ENCODE results near the gene PSME1. TPM values are rescaled to one million over a fixed set of nuclear protein-coding genes. Genes with fewer than 3 reads are reported as not detected.

The PSME1 gene
- total and polyA plus RNA-seq, 2 of the 4 experiments (the other 2 are of a cell fraction), result 42.8 to 106 TPM

DNA sequence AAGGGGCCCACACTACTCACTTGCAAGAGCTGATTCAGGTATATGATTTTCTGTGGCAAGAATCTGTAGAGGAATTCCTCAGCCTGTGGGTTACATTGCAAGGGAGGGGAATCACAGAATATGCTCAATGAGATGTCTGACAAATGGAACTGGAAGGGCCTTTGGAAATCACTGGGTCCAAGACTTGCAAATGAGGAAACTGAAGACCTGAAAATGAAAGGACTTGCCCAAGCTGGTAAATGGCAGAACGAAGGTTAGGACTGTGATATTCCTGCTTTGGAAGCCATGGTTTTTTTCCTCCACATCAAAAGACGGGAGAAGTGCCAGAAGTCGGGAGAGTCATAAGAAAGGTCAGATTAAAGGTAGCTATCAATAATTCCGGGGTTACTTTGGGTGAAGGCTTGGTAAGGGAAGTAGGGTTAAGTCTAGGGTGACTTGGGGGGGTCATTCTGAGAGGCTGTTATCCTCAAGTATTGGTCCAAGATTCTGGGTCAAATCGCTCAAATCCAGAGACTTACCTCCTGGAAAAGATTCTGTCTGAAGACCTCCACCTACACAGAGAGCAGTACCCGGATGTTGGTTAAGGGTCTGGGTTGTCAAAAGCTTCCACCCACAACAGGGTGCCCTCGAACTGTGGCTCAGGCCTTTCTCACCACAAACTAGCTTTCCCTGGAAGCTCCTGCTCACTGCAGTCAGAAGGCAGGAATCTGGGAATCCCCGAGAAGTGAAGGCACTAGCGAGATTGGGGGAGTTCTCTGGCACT, 9.9 kb downstream of the PSME1 start:
- CTCF ChIA-PET, result interaction anchor here (0.6 to 1.5 kb wide), 4 partner anchors 10 to 297 kb away, joined by 3 read pairs; partner anchors contain the start of gene IRF9
- H2BK15ac ChIP-seq (ENCODE audit: low read depth, low read length), result peak overlapping the region; percentile 10; the same call in 1 of the 3 replicates
- no peak overlapping the region; the same call in 1 of the 2 replicates for H2BK20ac ChIP-seq (ENCODE audit: low read depth, low read length)
- H3K4ac ChIP-seq (ENCODE audit: low read depth, low read length), result peak overlapping the region; percentile 70
- H3K14ac ChIP-seq (replicated peaks; ENCODE audit: low read depth, low read length), result peak overlapping the region; percentile 72
- H3K27me3 ChIP-seq (ENCODE audit: control insufficient read depth, insufficient read depth, low read length), result no peaks in the 10 kb centered on the region
- H3K36me3 ChIP-seq (ENCODE audit: control insufficient read depth, insufficient read depth, low read length), result peaks cover 19% of the 10 kb centered on the region
- 0 out of 2 replicates have a peak overlapping the region, but pooled peaks have one; percentile 3 for H2BK120ac ChIP-seq (ENCODE audit: low read depth, low read length)
- peak overlapping the region; percentile 46; the same call in 1 of the 2 replicates for H4K5ac ChIP-seq (ENCODE audit: low read depth, low read length)
- peak overlapping the region; percentile 76 for H3K9ac ChIP-seq (ENCODE audit: low read depth, low read length)
- peaks cover 12% of the 10 kb centered on the region for H4K20me1 ChIP-seq (ENCODE audit: insufficient read depth, low read length)
- peak overlapping the region; percentile 75 for H4K91ac ChIP-seq (ENCODE audit: insufficient read depth, low read depth, low read length)
- DNase-seq (peak; percentile 80), ATAC-seq (ENCODE audit: low read depth) (peak; percentile 0)
- H3K56ac ChIP-seq (ENCODE audit: extremely low read depth, insufficient read depth, low read length), result peak overlapping the region; percentile 67
- H4K8ac ChIP-seq (ENCODE audit: low read depth in 2 of 2, low read length in 2 of 2), result peak overlapping the region; percentile 2 to 66; a peak in 2 of 4 replicates
- peaks cover 10% of the 10 kb centered on the region for H3K4me1 ChIP-seq (ENCODE audit: control insufficient read depth, insufficient read depth, low read length)
- dilution Hi-C loops (cut with HindIII; ENCODE audit: low sequenced_read_pairs, unreplicated experiment) (no loop called here), in situ Hi-C loops (cut with MboI; ENCODE audit: low sequenced_read_pairs) (loop anchor here (25.0 kb wide), 2 partner anchors 834 to 1059 kb away; partner anchors contain the start of genes ACIN1, BCL2L2, C14orf119 and PABPN1), intact Hi-C loops (cut with micrococcal nuclease) (loop anchor here (2.0 kb wide), 1 partner anchor 151 kb away; no protein-coding TSS in a partner anchor)
- POLR2A ChIA-PET (ENCODE audit: unreplicated experiment), result interaction anchor here (1.4 kb wide), 1 partner anchor 32 kb away, joined by 6 read pairs; the partner anchor contains the start of genes DCAF11 and NRL
- H2BK5ac ChIP-seq (ENCODE audit: low read depth, low read length, poor library complexity, severe bottlenecking), result peak overlapping the region; percentile 71
- peak overlapping the region; percentile 79 for H3K27ac ChIP-seq (ENCODE audit: insufficient read depth, low read length)
- BruUV-seq (replicated peaks), result TSS peak; percentile 63
- peak overlapping the region; percentile 92 for H2AK9ac ChIP-seq (replicated peaks; ENCODE audit: low read depth, low read length, poor library complexity)
- peaks cover 34 to 72% of the 10 kb centered on the region in 2 experiments for H3K79me1 ChIP-seq (ENCODE audit: low read depth in 1 of 2, low read length in 2 of 2)
- WGBS, 2 experiments (ENCODE audit: extremely low coverage in 2 of 2, insufficient read length in 1 of 2), result no CpG with 5 or more reads among the region's 9 CpGs
- no peaks in the 10 kb centered on the region for H3K9me3 ChIP-seq (ENCODE audit: control insufficient read depth, insufficient read depth, low read length)
- H3K4me3 ChIP-seq (ENCODE audit: insufficient read depth, low read depth, low read length), result peak overlapping the region; percentile 86
- peak overlapping the region; percentile 96 for H3K4me2 ChIP-seq (ENCODE audit: low read depth, low read length)
- H3K9me1 ChIP-seq (ENCODE audit: insufficient read depth, low read length), result peaks cover 15% of the 10 kb centered on the region
- peak overlapping the region; percentile 22; the same call in 1 of the 2 replicates for H3K18ac ChIP-seq (ENCODE audit: low read depth, low read length)
- H2AK5ac ChIP-seq (ENCODE audit: low read depth, low read length), result peak overlapping the region; percentile 72
- H2AFZ ChIP-seq (replicated peaks; ENCODE audit: low read length, poor library complexity), result peak overlapping the region; percentile 85
- peak overlapping the region; percentile 88 for H3K23ac ChIP-seq (ENCODE audit: low read depth, low read length)
- TF ChIP-seq CEBPB (IDR thresholded peaks at IDR 0.05; ENCODE audit: low read depth, low read length) (no peak), RCOR1 (IDR thresholded peaks at IDR 0.05; ENCODE audit: insufficient replicate concordance, low read length) (no peak), BHLHE40 (IDR thresholded peaks at IDR 0.05; ENCODE audit: low read depth, low read length) (no peak), MAFK (IDR thresholded peaks at IDR 0.05; ENCODE audit: low read depth, low read length) (no peak), NFE2L2 (IDR thresholded peaks at IDR 0.05; ENCODE audit: low read depth, low read length) (no peak), MAZ (IDR thresholded peaks at IDR 0.05; ENCODE audit: borderline replicate concordance, low read depth, low read length) (no peak), SMC3 (IDR thresholded peaks at IDR 0.05; ENCODE audit: low read depth, low read length) (no peak), RAD21 (IDR thresholded peaks at IDR 0.05; ENCODE audit: low read length) (no peak), FOS (IDR thresholded peaks at IDR 0.05; ENCODE audit: low read depth, low read length) (no peak), POLR2A (IDR thresholded peaks at IDR 0.05; ENCODE audit: low read depth, low read length) (no peak)
- TF ChIP-seq, protein P1, sequence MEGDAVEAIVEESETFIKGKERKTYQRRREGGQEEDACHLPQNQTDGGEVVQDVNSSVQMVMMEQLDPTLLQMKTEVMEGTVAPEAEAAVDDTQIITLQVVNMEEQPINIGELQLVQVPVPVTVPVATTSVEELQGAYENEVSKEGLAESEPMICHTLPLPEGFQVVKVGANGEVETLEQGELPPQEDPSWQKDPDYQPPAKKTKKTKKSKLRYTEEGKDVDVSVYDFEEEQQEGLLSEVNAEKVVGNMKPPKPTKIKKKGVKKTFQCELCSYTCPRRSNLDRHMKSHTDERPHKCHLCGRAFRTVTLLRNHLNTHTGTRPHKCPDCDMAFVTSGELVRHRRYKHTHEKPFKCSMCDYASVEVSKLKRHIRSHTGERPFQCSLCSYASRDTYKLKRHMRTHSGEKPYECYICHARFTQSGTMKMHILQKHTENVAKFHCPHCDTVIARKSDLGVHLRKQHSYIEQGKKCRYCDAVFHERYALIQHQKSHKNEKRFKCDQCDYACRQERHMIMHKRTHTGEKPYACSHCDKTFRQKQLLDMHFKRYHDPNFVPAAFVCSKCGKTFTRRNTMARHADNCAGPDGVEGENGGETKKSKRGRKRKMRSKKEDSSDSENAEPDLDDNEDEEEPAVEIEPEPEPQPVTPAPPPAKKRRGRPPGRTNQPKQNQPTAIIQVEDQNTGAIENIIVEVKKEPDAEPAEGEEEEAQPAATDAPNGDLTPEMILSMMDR (conservative IDR thresholded peaks at IDR 0.05; ENCODE audit: low read depth, low read length), result no peak
- TF ChIP-seq, protein P2, sequence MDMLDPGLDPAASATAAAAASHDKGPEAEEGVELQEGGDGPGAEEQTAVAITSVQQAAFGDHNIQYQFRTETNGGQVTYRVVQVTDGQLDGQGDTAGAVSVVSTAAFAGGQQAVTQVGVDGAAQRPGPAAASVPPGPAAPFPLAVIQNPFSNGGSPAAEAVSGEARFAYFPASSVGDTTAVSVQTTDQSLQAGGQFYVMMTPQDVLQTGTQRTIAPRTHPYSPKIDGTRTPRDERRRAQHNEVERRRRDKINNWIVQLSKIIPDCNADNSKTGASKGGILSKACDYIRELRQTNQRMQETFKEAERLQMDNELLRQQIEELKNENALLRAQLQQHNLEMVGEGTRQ (IDR thresholded peaks at IDR 0.05; ENCODE audit: low read depth, low read length), result no peak
- TF ChIP-seq, protein P3, sequence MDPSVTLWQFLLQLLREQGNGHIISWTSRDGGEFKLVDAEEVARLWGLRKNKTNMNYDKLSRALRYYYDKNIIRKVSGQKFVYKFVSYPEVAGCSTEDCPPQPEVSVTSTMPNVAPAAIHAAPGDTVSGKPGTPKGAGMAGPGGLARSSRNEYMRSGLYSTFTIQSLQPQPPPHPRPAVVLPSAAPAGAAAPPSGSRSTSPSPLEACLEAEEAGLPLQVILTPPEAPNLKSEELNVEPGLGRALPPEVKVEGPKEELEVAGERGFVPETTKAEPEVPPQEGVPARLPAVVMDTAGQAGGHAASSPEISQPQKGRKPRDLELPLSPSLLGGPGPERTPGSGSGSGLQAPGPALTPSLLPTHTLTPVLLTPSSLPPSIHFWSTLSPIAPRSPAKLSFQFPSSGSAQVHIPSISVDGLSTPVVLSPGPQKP (IDR thresholded peaks at IDR 0.05; ENCODE audit: borderline replicate concordance, low read depth, low read length), result no peak

All from IMR-90 (cell line).